ENCODE measurements around the gene NCOA7.

DNA sequence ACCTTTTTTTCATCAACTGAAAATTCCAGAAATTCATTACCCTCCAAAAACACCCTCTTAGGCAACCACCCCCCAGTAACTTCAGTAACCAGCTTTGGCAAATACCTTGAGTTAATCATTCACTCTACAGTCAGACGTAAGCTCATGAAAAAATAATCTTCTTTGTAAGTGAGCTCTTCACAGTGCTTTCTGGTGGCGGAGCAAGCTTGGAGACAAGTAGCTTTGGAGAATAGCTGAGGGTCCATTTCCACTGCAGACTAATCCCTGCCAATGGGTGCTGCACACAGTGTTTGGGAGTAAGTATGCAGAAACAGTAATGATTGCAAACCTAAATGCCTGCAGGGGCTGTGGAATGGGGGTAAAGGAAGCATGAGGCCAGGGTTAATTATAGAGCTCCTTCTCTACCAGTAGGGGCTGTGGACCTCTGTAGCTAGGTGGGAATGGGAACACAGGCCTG, 109.0 kb downstream of the NCOA7 start:
- TF ChIP-seq NFE2L1 (CRISPR knock-in tag; IDR thresholded peaks at IDR 0.05) (no peak), ESRRA (CRISPR knock-in tag; IDR thresholded peaks at IDR 0.05; ENCODE audit: borderline replicate concordance) (no peak), TCF7 (CRISPR knock-in tag; IDR thresholded peaks at IDR 0.05; ENCODE audit: low read depth) (no peak), SMAD3 (CRISPR knock-in tag; IDR thresholded peaks at IDR 0.05; ENCODE audit: borderline replicate concordance) (no peak), MXD4 (CRISPR knock-in tag; IDR thresholded peaks at IDR 0.05; ENCODE audit: borderline replicate concordance) (no peak), MYBL2 (CRISPR knock-in tag; IDR thresholded peaks at IDR 0.05) (no peak)
- TF ChIP-seq, protein P1, sequence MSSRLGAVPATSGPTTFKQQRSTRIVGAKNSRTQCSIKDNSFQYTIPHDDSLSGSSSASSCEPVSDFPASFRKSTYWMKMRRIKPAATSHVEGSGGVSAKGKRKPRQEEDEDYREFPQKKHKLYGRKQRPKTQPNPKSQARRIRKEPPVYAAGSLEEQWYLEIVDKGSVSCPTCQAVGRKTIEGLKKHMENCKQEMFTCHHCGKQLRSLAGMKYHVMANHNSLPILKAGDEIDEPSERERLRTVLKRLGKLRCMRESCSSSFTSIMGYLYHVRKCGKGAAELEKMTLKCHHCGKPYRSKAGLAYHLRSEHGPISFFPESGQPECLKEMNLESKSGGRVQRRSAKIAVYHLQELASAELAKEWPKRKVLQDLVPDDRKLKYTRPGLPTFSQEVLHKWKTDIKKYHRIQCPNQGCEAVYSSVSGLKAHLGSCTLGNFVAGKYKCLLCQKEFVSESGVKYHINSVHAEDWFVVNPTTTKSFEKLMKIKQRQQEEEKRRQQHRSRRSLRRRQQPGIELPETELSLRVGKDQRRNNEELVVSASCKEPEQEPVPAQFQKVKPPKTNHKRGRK (CRISPR knock-in tag; IDR thresholded peaks at IDR 0.05; ENCODE audit: borderline replicate concordance), result no peak
- TF ChIP-seq, protein P2, sequence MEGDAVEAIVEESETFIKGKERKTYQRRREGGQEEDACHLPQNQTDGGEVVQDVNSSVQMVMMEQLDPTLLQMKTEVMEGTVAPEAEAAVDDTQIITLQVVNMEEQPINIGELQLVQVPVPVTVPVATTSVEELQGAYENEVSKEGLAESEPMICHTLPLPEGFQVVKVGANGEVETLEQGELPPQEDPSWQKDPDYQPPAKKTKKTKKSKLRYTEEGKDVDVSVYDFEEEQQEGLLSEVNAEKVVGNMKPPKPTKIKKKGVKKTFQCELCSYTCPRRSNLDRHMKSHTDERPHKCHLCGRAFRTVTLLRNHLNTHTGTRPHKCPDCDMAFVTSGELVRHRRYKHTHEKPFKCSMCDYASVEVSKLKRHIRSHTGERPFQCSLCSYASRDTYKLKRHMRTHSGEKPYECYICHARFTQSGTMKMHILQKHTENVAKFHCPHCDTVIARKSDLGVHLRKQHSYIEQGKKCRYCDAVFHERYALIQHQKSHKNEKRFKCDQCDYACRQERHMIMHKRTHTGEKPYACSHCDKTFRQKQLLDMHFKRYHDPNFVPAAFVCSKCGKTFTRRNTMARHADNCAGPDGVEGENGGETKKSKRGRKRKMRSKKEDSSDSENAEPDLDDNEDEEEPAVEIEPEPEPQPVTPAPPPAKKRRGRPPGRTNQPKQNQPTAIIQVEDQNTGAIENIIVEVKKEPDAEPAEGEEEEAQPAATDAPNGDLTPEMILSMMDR (IDR thresholded peaks at IDR 0.05), result no peak
- TF ChIP-seq, protein P3, sequence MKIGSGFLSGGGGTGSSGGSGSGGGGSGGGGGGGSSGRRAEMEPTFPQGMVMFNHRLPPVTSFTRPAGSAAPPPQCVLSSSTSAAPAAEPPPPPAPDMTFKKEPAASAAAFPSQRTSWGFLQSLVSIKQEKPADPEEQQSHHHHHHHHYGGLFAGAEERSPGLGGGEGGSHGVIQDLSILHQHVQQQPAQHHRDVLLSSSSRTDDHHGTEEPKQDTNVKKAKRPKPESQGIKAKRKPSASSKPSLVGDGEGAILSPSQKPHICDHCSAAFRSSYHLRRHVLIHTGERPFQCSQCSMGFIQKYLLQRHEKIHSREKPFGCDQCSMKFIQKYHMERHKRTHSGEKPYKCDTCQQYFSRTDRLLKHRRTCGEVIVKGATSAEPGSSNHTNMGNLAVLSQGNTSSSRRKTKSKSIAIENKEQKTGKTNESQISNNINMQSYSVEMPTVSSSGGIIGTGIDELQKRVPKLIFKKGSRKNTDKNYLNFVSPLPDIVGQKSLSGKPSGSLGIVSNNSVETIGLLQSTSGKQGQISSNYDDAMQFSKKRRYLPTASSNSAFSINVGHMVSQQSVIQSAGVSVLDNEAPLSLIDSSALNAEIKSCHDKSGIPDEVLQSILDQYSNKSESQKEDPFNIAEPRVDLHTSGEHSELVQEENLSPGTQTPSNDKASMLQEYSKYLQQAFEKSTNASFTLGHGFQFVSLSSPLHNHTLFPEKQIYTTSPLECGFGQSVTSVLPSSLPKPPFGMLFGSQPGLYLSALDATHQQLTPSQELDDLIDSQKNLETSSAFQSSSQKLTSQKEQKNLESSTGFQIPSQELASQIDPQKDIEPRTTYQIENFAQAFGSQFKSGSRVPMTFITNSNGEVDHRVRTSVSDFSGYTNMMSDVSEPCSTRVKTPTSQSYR (CRISPR knock-in tag; IDR thresholded peaks at IDR 0.05), result no peak
- TF ChIP-seq, protein P4, sequence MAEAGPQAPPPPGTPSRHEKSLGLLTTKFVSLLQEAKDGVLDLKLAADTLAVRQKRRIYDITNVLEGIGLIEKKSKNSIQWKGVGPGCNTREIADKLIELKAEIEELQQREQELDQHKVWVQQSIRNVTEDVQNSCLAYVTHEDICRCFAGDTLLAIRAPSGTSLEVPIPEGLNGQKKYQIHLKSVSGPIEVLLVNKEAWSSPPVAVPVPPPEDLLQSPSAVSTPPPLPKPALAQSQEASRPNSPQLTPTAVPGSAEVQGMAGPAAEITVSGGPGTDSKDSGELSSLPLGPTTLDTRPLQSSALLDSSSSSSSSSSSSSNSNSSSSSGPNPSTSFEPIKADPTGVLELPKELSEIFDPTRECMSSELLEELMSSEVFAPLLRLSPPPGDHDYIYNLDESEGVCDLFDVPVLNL (CRISPR knock-in tag; IDR thresholded peaks at IDR 0.05; ENCODE audit: borderline replicate concordance, low read depth), result no peak
- TF ChIP-seq, protein P5, sequence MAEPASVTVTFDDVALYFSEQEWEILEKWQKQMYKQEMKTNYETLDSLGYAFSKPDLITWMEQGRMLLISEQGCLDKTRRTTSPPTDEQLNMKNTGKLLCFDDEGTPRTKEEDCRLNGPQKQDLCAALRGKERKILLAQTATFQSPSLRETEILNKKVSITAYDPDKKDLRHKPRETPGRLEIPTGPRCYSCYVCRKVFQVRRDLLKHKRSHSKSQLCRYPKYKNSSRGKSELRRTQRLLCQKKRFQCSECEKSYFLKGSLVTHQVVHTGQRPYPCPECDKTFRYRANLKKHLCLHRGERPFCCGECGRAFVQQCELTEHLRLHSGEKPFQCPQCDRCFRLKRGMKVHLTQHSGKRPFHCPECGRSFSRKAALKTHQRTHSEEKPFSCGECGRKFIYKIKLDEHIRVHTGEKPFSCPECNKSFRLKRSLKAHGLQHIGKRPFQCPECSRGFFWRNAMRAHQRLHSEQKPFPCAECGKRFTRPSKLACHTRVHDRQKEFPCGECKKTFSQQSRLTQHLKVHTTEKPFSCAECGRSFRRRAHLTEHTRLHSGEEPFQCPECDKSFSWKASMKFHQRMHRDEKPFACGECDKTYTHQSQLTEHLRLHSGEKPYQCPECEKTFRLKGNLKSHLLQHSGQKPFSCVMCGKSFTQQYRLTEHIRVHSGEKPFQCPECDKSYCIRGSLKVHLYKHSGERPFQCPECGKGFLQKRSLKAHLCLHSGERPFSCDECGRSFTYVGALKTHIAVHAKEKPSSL (CRISPR knock-in tag; conservative IDR thresholded peaks at IDR 0.05), result no peak
- TF ChIP-seq, protein P6, sequence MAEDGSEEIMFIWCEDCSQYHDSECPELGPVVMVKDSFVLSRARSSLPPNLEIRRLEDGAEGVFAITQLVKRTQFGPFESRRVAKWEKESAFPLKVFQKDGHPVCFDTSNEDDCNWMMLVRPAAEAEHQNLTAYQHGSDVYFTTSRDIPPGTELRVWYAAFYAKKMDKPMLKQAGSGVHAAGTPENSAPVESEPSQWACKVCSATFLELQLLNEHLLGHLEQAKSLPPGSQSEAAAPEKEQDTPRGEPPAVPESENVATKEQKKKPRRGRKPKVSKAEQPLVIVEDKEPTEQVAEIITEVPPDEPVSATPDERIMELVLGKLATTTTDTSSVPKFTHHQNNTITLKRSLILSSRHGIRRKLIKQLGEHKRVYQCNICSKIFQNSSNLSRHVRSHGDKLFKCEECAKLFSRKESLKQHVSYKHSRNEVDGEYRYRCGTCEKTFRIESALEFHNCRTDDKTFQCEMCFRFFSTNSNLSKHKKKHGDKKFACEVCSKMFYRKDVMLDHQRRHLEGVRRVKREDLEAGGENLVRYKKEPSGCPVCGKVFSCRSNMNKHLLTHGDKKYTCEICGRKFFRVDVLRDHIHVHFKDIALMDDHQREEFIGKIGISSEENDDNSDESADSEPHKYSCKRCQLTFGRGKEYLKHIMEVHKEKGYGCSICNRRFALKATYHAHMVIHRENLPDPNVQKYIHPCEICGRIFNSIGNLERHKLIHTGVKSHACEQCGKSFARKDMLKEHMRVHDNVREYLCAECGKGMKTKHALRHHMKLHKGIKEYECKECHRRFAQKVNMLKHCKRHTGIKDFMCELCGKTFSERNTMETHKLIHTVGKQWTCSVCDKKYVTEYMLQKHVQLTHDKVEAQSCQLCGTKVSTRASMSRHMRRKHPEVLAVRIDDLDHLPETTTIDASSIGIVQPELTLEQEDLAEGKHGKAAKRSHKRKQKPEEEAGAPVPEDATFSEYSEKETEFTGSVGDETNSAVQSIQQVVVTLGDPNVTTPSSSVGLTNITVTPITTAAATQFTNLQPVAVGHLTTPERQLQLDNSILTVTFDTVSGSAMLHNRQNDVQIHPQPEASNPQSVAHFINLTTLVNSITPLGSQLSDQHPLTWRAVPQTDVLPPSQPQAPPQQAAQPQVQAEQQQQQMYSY (CRISPR knock-in tag; IDR thresholded peaks at IDR 0.05), result no peak
- TF ChIP-seq, protein P7, sequence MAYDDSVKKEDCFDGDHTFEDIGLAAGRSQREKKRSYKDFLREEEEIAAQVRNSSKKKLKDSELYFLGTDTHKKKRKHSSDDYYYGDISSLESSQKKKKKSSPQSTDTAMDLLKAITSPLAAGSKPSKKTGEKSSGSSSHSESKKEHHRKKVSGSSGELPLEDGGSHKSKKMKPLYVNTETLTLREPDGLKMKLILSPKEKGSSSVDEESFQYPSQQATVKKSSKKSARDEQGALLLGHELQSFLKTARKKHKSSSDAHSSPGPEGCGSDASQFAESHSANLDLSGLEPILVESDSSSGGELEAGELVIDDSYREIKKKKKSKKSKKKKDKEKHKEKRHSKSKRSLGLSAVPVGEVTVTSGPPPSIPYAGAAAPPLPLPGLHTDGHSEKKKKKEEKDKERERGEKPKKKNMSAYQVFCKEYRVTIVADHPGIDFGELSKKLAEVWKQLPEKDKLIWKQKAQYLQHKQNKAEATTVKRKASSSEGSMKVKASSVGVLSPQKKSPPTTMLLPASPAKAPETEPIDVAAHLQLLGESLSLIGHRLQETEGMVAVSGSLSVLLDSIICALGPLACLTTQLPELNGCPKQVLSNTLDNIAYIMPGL (CRISPR knock-in tag; IDR thresholded peaks at IDR 0.05), result no peak
- TF ChIP-seq, protein P8, sequence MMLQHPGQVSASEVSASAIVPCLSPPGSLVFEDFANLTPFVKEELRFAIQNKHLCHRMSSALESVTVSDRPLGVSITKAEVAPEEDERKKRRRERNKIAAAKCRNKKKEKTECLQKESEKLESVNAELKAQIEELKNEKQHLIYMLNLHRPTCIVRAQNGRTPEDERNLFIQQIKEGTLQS (CRISPR knock-in tag; conservative IDR thresholded peaks at IDR 0.05), result no peak
